ENCODE data around the gene FAM222B. TPM values are rescaled to one million over a fixed set of nuclear protein-coding genes. Genes with fewer than 3 reads are reported as not detected.
"Not testable (repeated sequence)": the region's sequence is repeated elsewhere in the genome, so short reads cannot be mapped to it uniquely, and the experiment has no call there.

Gene FAM222B
- polyA plus RNA-seq, 1 donor (not counting 4 experiments of a cell fraction or from before 2014, with no cell fraction given), result 6.5 TPM

DNA sequence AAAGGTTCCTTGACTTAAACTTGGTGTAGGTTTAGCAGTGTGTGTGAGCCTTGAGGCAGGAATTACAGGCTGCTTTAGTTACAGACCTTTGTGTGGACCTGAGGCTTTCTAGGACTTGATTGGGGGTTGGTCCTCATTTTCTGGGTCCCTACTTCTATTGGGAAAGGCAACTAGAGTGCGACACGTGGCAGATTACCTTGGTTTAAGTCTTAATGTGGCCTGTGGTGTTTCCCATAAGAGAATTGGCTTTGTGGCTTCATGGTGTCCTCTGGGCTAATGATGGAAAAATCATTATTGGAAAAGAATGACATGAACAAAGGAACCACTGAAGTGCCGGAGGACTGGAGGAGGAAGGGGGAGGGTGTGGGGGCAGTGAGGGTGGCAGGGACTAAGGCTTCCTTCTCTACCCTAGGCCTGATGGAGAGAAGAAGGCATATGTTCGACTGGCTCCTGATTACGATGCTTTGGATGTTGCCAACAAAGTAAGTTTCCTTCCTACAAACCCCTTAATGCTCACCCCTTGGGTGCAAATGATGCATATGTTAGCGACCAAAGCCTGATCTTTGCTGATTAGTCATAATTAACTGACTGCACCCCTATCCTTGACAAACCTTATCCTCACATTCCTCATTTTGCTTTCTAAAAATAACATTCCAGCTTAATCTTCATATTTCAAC is 119.3 kb downstream of the FAM222B start:
- dilution Hi-C loops (cut with MboI; ENCODE audit: extremely low pct_ligation_motif_present, low sequenced_read_pairs), result no loop called here
- H3K27ac ChIP-seq (ENCODE audit: control insufficient read depth, insufficient read depth, low read length), result peak overlapping the region; percentile 7
- H3K9me3 ChIP-seq (ENCODE audit: control insufficient read depth, low read depth, low read length), result no peaks in the 10 kb centered on the region
- peak overlapping the region; percentile 3 for H3K4me2 ChIP-seq (ENCODE audit: control insufficient read depth, extremely low read depth, insufficient read depth, low read depth, low read length)
- peaks cover 57% of the 10 kb centered on the region for H3K4me1 ChIP-seq (ENCODE audit: control insufficient read depth, extremely low read depth, insufficient read depth, low read length)
- no peaks in the 10 kb centered on the region for H3K9me1 ChIP-seq (ENCODE audit: control insufficient read depth, extremely low read depth, insufficient read depth, low read length)
- no peak overlapping the region for H2AFZ ChIP-seq (ENCODE audit: control insufficient read depth, low read length)
- no peak for TF ChIP-seq EZH2 (IDR thresholded peaks at IDR 0.05; ENCODE audit: low read length)
- TF ChIP-seq, protein P1, sequence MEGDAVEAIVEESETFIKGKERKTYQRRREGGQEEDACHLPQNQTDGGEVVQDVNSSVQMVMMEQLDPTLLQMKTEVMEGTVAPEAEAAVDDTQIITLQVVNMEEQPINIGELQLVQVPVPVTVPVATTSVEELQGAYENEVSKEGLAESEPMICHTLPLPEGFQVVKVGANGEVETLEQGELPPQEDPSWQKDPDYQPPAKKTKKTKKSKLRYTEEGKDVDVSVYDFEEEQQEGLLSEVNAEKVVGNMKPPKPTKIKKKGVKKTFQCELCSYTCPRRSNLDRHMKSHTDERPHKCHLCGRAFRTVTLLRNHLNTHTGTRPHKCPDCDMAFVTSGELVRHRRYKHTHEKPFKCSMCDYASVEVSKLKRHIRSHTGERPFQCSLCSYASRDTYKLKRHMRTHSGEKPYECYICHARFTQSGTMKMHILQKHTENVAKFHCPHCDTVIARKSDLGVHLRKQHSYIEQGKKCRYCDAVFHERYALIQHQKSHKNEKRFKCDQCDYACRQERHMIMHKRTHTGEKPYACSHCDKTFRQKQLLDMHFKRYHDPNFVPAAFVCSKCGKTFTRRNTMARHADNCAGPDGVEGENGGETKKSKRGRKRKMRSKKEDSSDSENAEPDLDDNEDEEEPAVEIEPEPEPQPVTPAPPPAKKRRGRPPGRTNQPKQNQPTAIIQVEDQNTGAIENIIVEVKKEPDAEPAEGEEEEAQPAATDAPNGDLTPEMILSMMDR (optimal IDR thresholded peaks at IDR 0.05 in 1 of 3, IDR thresholded peaks at IDR 0.05 in 1 of 3, conservative IDR thresholded peaks at IDR 0.05 in 1 of 3; ENCODE audit: extremely low read depth in 1 of 3, insufficient read depth in 2 of 3, low read length in 3 of 3), result no peak
- H3K9ac ChIP-seq (ENCODE audit: control insufficient read depth, extremely low read depth, insufficient read depth, low read length), result peak overlapping the region; percentile 95
- H3K79me2 ChIP-seq (ENCODE audit: control insufficient read depth, insufficient read depth, low read length), result peaks cover 39% of the 10 kb centered on the region
- H3K4me3 ChIP-seq (ENCODE audit: control insufficient read depth in 2 of 3, extremely low read depth in 1 of 3, insufficient read depth in 2 of 3, low read depth in 1 of 3, low read length in 3 of 3), result no peak overlapping the region
- H3K36me3 ChIP-seq (ENCODE audit: control insufficient read depth in 2 of 2, extremely low read depth in 1 of 2, insufficient read depth in 2 of 2, low read length in 2 of 2), result peaks cover 22 to 41% of the 10 kb centered on the region in 2 experiments
- no peaks in the 10 kb centered on the region for H3K27me3 ChIP-seq (ENCODE audit: control insufficient read depth, extremely low read depth, insufficient read depth, low read length)
- FAIRE-seq (no peak), DNase-seq (ENCODE audit: low read depth, low spot score) (no peak)
- H4K20me1 ChIP-seq (ENCODE audit: control insufficient read depth, extremely low read depth, insufficient read depth, low read length), result peaks cover 28% of the 10 kb centered on the region

DNA sequence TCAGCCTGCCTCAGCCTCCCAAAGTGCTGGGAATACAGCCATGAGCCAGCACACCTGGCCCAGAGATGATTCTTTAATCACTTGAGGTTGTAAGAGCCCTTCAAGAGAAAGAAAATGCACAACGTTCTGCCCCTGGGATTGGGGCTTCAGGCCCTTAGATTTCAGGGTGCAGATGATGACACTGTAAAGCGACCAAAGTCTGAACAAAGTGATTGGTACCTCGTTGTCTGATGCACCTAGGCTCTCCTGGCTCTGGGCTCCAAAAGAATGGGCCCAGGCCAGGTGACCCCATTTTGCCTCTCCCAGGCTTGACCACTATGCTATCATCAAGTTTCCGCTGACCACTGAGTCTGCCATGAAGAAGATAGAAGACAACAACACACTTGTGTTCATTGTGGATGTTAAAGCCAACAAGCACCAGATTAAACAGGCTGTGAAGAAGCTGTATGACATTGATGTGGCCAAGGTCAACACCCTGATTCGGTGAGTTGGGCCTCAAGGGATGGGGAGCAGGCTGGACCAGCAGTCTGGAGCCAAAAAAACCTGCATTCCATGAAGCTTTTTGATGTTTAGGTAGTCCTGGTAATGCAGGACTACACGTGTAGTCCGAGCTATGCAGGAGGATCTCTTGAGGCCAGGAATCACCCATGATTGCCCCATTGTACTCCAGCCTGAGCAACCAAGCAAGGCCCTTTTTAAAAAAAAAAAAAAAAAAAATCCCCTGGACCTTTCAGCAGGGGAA is 120.0 kb downstream of the FAM222B start:
- Histone ChIP-seq H3K9me1 (ENCODE audit: control insufficient read depth, extremely low read depth, insufficient read depth, low read length) (no peaks in the 10 kb centered on the region), H2AFZ (ENCODE audit: control insufficient read depth, low read length) (no peak overlapping the region), H3K9ac (ENCODE audit: control insufficient read depth, extremely low read depth, insufficient read depth, low read length) (peak overlapping the region; percentile 95), H3K79me2 (ENCODE audit: control insufficient read depth, insufficient read depth, low read length) (peaks cover 39% of the 10 kb centered on the region), H3K27ac (ENCODE audit: control insufficient read depth, insufficient read depth, low read length) (peak overlapping the region; percentile 20), H3K4me2 (ENCODE audit: control insufficient read depth, extremely low read depth, insufficient read depth, low read depth, low read length) (peak overlapping the region; percentile 98), H3K4me3 (ENCODE audit: control insufficient read depth in 2 of 3, extremely low read depth in 1 of 3, insufficient read depth in 2 of 3, low read depth in 1 of 3, low read length in 3 of 3) (peak overlapping the region in 2 of 3 experiments; percentile 29 to 54), H4K20me1 (ENCODE audit: control insufficient read depth, extremely low read depth, insufficient read depth, low read length) (peaks cover 28% of the 10 kb centered on the region), H3K36me3 (ENCODE audit: control insufficient read depth in 2 of 2, extremely low read depth in 1 of 2, insufficient read depth in 2 of 2, low read length in 2 of 2) (peaks cover 22 to 41% of the 10 kb centered on the region in 2 experiments), H3K4me1 (ENCODE audit: control insufficient read depth, extremely low read depth, insufficient read depth, low read length) (peaks cover 56% of the 10 kb centered on the region), H3K27me3 (ENCODE audit: control insufficient read depth, extremely low read depth, insufficient read depth, low read length) (no peaks in the 10 kb centered on the region), H3K9me3 (ENCODE audit: control insufficient read depth, low read depth, low read length) (no peaks in the 10 kb centered on the region)
- no peak for TF ChIP-seq EZH2 (IDR thresholded peaks at IDR 0.05; ENCODE audit: low read length)
- TF ChIP-seq, protein P1 (optimal IDR thresholded peaks at IDR 0.05 in 1 of 3, IDR thresholded peaks at IDR 0.05 in 1 of 3, conservative IDR thresholded peaks at IDR 0.05 in 1 of 3; ENCODE audit: extremely low read depth in 1 of 3, insufficient read depth in 2 of 3, low read length in 3 of 3), result no peak
- dilution Hi-C loops (cut with MboI; ENCODE audit: extremely low pct_ligation_motif_present, low sequenced_read_pairs), result no loop called here
- FAIRE-seq (no peak), DNase-seq (ENCODE audit: low read depth, low spot score) (no peak)

DNA sequence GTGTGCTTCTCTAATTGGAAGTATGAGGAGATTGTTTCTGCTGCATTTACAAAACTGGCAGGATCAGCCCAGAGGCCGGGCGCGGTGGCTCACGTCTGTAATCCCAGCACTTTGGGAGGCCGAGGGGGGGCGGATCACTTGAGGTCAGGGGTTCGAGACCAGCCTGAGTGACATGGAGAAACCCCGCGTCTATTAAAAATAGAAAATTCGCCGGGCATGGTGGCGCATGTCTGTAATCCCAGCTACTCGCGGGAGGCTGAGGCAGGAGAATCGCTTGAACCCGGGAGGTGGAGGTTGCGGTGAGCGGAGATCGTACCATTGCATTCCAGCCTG is 121.6 kb downstream of the FAM222B start:
- FAIRE-seq; DNase-seq (ENCODE audit: low read depth, low spot score); dilution Hi-C loops (cut with MboI; ENCODE audit: extremely low pct_ligation_motif_present, low sequenced_read_pairs); H3K27me3 ChIP-seq (ENCODE audit: control insufficient read depth, extremely low read depth, insufficient read depth, low read length); H3K9me1 ChIP-seq (ENCODE audit: control insufficient read depth, extremely low read depth, insufficient read depth, low read length); H2AFZ ChIP-seq (ENCODE audit: control insufficient read depth, low read length); H3K9me3 ChIP-seq (ENCODE audit: control insufficient read depth, low read depth, low read length): not testable (repeated sequence)
- peak overlapping the region; percentile 87 to 99 (median 97) for H3K4me3 ChIP-seq (ENCODE audit: control insufficient read depth in 2 of 3, extremely low read depth in 1 of 3, insufficient read depth in 2 of 3, low read depth in 1 of 3, low read length in 3 of 3)
- peaks cover 32% of the 10 kb centered on the region for H4K20me1 ChIP-seq (ENCODE audit: control insufficient read depth, extremely low read depth, insufficient read depth, low read length)
- peak overlapping the region; percentile 89 for H3K27ac ChIP-seq (ENCODE audit: control insufficient read depth, insufficient read depth, low read length)
- H3K4me2 ChIP-seq (ENCODE audit: control insufficient read depth, extremely low read depth, insufficient read depth, low read depth, low read length), result peak overlapping the region; percentile 98
- H3K9ac ChIP-seq (ENCODE audit: control insufficient read depth, extremely low read depth, insufficient read depth, low read length), result peak overlapping the region; percentile 95
- peaks cover 59% of the 10 kb centered on the region for H3K4me1 ChIP-seq (ENCODE audit: control insufficient read depth, extremely low read depth, insufficient read depth, low read length)
- peaks cover 55% of the 10 kb centered on the region for H3K79me2 ChIP-seq (ENCODE audit: control insufficient read depth, insufficient read depth, low read length)
- peaks cover 22 to 44% of the 10 kb centered on the region in 2 experiments for H3K36me3 ChIP-seq (ENCODE audit: control insufficient read depth in 2 of 2, extremely low read depth in 1 of 2, insufficient read depth in 2 of 2, low read length in 2 of 2)
